IMR-90 (cell line): ENCODE results near the gene SURF1.

ENCODE experiments used
- BHLHE40 ChIP-seq: fragments of 150-350 bp; IDR thresholded peaks from 2 replicates; pipeline ENCODE4 v1.6.1; 2016; ENCODE audit warnings: mild to moderate bottlenecking, low read depth, low read length
- CEBPB ChIP-seq: IDR thresholded peaks from 2 replicates; pipeline ENCODE4 v1.6.1; 2012; ENCODE audit warnings: low read depth, low read length, improper control_type of control experiment
- MAFK ChIP-seq: IDR thresholded peaks from 2 replicates; pipeline ENCODE4 v1.6.1; 2012; ENCODE audit warnings: low read depth, low read length, improper control_type of control experiment
- MAZ ChIP-seq: IDR thresholded peaks from 2 replicates; pipeline ENCODE4 v1.6.1; 2012; ENCODE audit warnings: low read depth, mild to moderate bottlenecking, low read length, improper control_type of control experiment, moderate library complexity, borderline replicate concordance
- MXI1 ChIP-seq: IDR thresholded peaks from 2 replicates; pipeline ENCODE4 v1.6.1; 2012; ENCODE audit warnings: low read depth, mild to moderate bottlenecking, low read length, moderate library complexity, borderline replicate concordance
- NFE2L2 ChIP-seq: fragments of 150-350 bp; IDR thresholded peaks from 2 replicates; pipeline ENCODE4 v1.6.1; 2016; ENCODE audit warnings: low read depth, mild to moderate bottlenecking, low read length
- POLR2A ChIP-seq: IDR thresholded peaks from 2 replicates; pipeline ENCODE4 v1.6.1; 2012; ENCODE audit warnings: mild to moderate bottlenecking, low read depth, low read length
- RAD21 ChIP-seq: IDR thresholded peaks from 2 replicates; pipeline ENCODE4 v1.6.1; 2012; ENCODE audit warnings: low read length, improper control_type of control experiment
- RCOR1 ChIP-seq: IDR thresholded peaks from 2 replicates; pipeline ENCODE4 v1.6.1; 2012; ENCODE audit warnings: mild to moderate bottlenecking, low read length, improper control_type of control experiment; ENCODE audit not compliant: insufficient replicate concordance
- RFX5 ChIP-seq: IDR thresholded peaks from 2 replicates; pipeline ENCODE4 v1.8.0; 2012; ENCODE audit warnings: low read depth, mild to moderate bottlenecking, low read length, moderate library complexity
- TF ChIP-seq, protein P1 (sequence below): conservative IDR thresholded peaks from 2 replicates; pipeline ENCODE4 v1.5.1; 2012; ENCODE audit warnings: mild to moderate bottlenecking, low read depth, low read length, improper control_type of control experiment
- TF ChIP-seq, protein P2 (sequence below): fragments of 150-350 bp; IDR thresholded peaks from 2 replicates; pipeline ENCODE4 v1.6.1; 2017; ENCODE audit warnings: mild to moderate bottlenecking, antibody characterized with exemption, low read length, low read depth

DNA sequence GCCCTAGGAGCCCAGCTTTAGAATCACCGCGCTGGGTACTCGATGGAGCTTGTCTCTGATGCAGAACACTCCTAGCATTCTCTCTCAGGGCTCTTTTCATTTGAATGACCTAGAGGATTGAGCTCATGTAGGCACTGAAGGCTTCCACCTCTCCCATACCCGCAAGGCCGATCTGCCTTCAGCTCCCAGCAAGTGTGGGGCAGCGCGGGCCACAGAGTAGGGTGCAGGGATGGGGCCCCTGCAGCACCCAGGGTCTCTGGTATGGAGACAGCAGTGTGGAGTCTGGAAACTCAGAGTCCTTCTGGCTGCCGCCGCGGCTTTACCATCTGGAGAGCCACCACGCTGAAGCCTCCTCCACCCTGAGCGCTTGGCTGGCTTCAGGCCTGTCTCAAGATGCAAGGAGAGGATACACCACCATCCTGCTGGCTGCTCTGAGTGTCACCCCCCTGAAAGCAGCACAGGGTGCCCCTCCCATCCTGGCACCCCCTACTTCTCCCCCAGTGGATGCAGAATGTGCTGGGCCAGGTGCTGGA, 32.8 kb upstream of the SURF1 start:
- TF ChIP-seq RFX5 (no peak), MAZ (no peak), MXI1 (no peak), RCOR1 (no peak), CEBPB (no peak), BHLHE40 (no peak), RAD21 (no peak), POLR2A (no peak), NFE2L2 (no peak), MAFK (no peak)
- TF ChIP-seq, protein P1, sequence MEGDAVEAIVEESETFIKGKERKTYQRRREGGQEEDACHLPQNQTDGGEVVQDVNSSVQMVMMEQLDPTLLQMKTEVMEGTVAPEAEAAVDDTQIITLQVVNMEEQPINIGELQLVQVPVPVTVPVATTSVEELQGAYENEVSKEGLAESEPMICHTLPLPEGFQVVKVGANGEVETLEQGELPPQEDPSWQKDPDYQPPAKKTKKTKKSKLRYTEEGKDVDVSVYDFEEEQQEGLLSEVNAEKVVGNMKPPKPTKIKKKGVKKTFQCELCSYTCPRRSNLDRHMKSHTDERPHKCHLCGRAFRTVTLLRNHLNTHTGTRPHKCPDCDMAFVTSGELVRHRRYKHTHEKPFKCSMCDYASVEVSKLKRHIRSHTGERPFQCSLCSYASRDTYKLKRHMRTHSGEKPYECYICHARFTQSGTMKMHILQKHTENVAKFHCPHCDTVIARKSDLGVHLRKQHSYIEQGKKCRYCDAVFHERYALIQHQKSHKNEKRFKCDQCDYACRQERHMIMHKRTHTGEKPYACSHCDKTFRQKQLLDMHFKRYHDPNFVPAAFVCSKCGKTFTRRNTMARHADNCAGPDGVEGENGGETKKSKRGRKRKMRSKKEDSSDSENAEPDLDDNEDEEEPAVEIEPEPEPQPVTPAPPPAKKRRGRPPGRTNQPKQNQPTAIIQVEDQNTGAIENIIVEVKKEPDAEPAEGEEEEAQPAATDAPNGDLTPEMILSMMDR, result no peak
- TF ChIP-seq, protein P2, sequence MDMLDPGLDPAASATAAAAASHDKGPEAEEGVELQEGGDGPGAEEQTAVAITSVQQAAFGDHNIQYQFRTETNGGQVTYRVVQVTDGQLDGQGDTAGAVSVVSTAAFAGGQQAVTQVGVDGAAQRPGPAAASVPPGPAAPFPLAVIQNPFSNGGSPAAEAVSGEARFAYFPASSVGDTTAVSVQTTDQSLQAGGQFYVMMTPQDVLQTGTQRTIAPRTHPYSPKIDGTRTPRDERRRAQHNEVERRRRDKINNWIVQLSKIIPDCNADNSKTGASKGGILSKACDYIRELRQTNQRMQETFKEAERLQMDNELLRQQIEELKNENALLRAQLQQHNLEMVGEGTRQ, result no peak
